ENCODE results near the gene TUBA4B.

GRCh38 chr2:219228041-219228910 lies 24.8 kb upstream of the TUBA4B start:
- TF ChIP-seq ZBTB26 (tag by site-specific recombination; optimal IDR thresholded peaks at IDR 0.05), result no peak
- TF ChIP-seq, protein P1, sequence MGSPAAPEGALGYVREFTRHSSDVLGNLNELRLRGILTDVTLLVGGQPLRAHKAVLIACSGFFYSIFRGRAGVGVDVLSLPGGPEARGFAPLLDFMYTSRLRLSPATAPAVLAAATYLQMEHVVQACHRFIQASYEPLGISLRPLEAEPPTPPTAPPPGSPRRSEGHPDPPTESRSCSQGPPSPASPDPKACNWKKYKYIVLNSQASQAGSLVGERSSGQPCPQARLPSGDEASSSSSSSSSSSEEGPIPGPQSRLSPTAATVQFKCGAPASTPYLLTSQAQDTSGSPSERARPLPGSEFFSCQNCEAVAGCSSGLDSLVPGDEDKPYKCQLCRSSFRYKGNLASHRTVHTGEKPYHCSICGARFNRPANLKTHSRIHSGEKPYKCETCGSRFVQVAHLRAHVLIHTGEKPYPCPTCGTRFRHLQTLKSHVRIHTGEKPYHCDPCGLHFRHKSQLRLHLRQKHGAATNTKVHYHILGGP (tag by site-specific recombination; IDR thresholded peaks at IDR 0.05), result no peak
- TF ChIP-seq CTCF (tag by site-specific recombination; IDR thresholded peaks at IDR 0.05), result no peak
- no peak for TF ChIP-seq MZF1 (tag by site-specific recombination; IDR thresholded peaks at IDR 0.05; ENCODE audit: borderline replicate concordance)
- TF ChIP-seq ZNF501 (tag by site-specific recombination; IDR thresholded peaks at IDR 0.05), result no peak
- no peak for TF ChIP-seq ZNF302 (tag by site-specific recombination; IDR thresholded peaks at IDR 0.05; ENCODE audit: low read depth)
- TF ChIP-seq ZNF184 (tag by site-specific recombination; IDR thresholded peaks at IDR 0.05), result no peak
- TF ChIP-seq ZNF473 (tag by site-specific recombination; IDR thresholded peaks at IDR 0.05), result no peak
- TF ChIP-seq ZNF121 (tag by site-specific recombination; IDR thresholded peaks at IDR 0.05), result no peak
- no peak for TF ChIP-seq KLF9 (tag by site-specific recombination; IDR thresholded peaks at IDR 0.05; ENCODE audit: low read depth)
- no peak for TF ChIP-seq ZBTB49 (tag by site-specific recombination; IDR thresholded peaks at IDR 0.05; ENCODE audit: low read depth)
- TF ChIP-seq ZNF830 (tag by site-specific recombination; IDR thresholded peaks at IDR 0.05; ENCODE audit: low read depth), result no peak
- TF ChIP-seq YY1 (tag by site-specific recombination; IDR thresholded peaks at IDR 0.05), result no peak

Data from HEK293 (cell line).